SK-N-SH (cell line): ENCODE results near the gene TFB2M. TPM values are rescaled to one million over a fixed set of nuclear protein-coding genes. Genes with fewer than 3 reads are reported as not detected.
"Not testable (repeated sequence)": the region's sequence is repeated elsewhere in the genome, so short reads cannot be mapped to it uniquely, and the experiment has no call there.

Source experiments
- CTCF ChIA-PET: fragments of 300-600, 350-600 bp; formaldehyde crosslinking; extraction: SDS; loops from one replicate; lab custom pipeline; 2021; lab: Yijun Ruan, JAX
- POLR2A ChIA-PET: fragments of 350-600 bp; sonication (Branson Sonifier 250); formaldehyde crosslinking; extraction: SDS; loops from one replicate; lab custom pipeline; 2020; ENCODE audit warnings: antibody characterized with exemption, inconsistent platforms; lab: Yijun Ruan, JAX
- DNase-seq: peaks from one replicate; pipeline ENCODE4 v3.0.0; 2012
- H2AFZ ChIP-seq: fragments of 200-600 bp; sonication (generic); 2 replicates; pipeline ENCODE4 v1.8.1; 2016; ENCODE audit warnings: antibody characterized with exemption, mild to moderate bottlenecking, low read depth
- H3F3A ChIP-seq: fragments of 200-600 bp; sonication (generic); replicated peaks from 2 replicates; pipeline ENCODE3; 2016; ENCODE audit warnings: antibody characterized with exemption, mild to moderate bottlenecking; ENCODE audit not compliant: insufficient read depth
- H3K27ac ChIP-seq, 2 experiments: fragments of 200-500 bp in 1 of 2; fragments of 200-600 bp in 1 of 2; sonication (Bioruptor generic) in 1 of 2; sonication (generic), shearing (Covaris generic) in 1 of 2; 2 replicates each; pipeline versions ENCODE4 v1.5.1 to v1.6.1; 2014 to 2016; ENCODE audit warnings: low read depth in 2 of 2, inconsistent platforms in 1 of 2, low read length in 1 of 2, mild to moderate bottlenecking in 1 of 2, mixed read lengths in 1 of 2
- H3K27me3 ChIP-seq: fragments of 200-600 bp; sonication (generic), shearing (Covaris generic); 2 replicates; pipeline ENCODE4 v1.6.1; 2016; ENCODE audit warnings: mixed run types; ENCODE audit not compliant: insufficient read depth
- H3K36me3 ChIP-seq, 2 experiments: fragments of 200-500 bp in 1 of 2; fragments of 200-600 bp in 1 of 2; sonication (Bioruptor generic) in 1 of 2; sonication (generic) in 1 of 2; replicated peaks in 1 of 2; 2 replicates each; pipeline versions ENCODE3 to v1.5.1; 2014 to 2016; ENCODE audit warnings: low read length in 1 of 2, mild to moderate bottlenecking in 1 of 2; ENCODE audit not compliant: insufficient read depth in 2 of 2, control insufficient read depth in 1 of 2
- H3K4me1 ChIP-seq, 2 experiments: fragments of 200-500 bp in 1 of 2; fragments of 200-600 bp in 1 of 2; sonication (Bioruptor generic) in 1 of 2; sonication (generic), shearing (Covaris generic) in 1 of 2; 2 replicates each; pipeline versions ENCODE4 v1.5.1 to v1.6.1; 2014 to 2016; ENCODE audit warnings: low read depth in 1 of 2, low read length in 1 of 2, mixed run types in 1 of 2; ENCODE audit not compliant: insufficient read depth in 2 of 2, control insufficient read depth in 1 of 2
- H3K4me2 ChIP-seq: fragments of 200-600 bp; sonication (generic), shearing (Covaris generic); 2 replicates; pipeline ENCODE4 v1.6.1; 2017; ENCODE audit warnings: mixed run types
- H3K4me3 ChIP-seq, 2 experiments: fragments of 200-500 bp in 1 of 2; fragments of 200-600 bp in 1 of 2; sonication (Bioruptor generic) in 1 of 2; sonication (generic), shearing (Covaris generic) in 1 of 2; 2 replicates each; pipeline versions ENCODE4 v1.5.1 to v1.8.1; 2014 to 2016; ENCODE audit warnings: low read depth in 2 of 2, inconsistent platforms in 1 of 2, low read length in 1 of 2, mild to moderate bottlenecking in 1 of 2, mixed read lengths in 1 of 2, moderate library complexity in 1 of 2
- H3K79me2 ChIP-seq: fragments of 200-600 bp; sonication (generic); 2 replicates; pipeline ENCODE4 v1.8.1; 2017; ENCODE audit warnings: mild to moderate bottlenecking; ENCODE audit not compliant: insufficient read depth
- H3K9ac ChIP-seq: fragments of 200-600 bp; sonication (generic); 2 replicates; pipeline ENCODE4 v1.6.1; 2017; ENCODE audit warnings: mixed run types
- H3K9me2 ChIP-seq: fragments of 200-600 bp; sonication (generic); 2 replicates; pipeline ENCODE4 v1.6.1; 2017; ENCODE audit warnings: mixed run types
- H3K9me3 ChIP-seq: fragments of 200-600 bp; sonication (generic); 2 replicates; pipeline ENCODE4 v1.6.1; 2017; ENCODE audit warnings: mixed run types, mild to moderate bottlenecking, moderate library complexity
- H4K20me1 ChIP-seq: fragments of 200-600 bp; sonication (generic); 2 replicates; pipeline ENCODE4 v1.6.1; 2017; ENCODE audit warnings: mild to moderate bottlenecking, mixed run types; ENCODE audit not compliant: insufficient read depth
- EP300 ChIP-seq, 2 experiments: IDR thresholded peaks; 2 replicates each; pipeline versions ENCODE4 v1.4.0 to v1.6.1; 2012; ENCODE audit warnings: borderline replicate concordance in 1 of 2, low read depth in 1 of 2, low read length in 1 of 2
- FOSL2 ChIP-seq: IDR thresholded peaks from 2 replicates; pipeline ENCODE4 v1.4.0; 2012; ENCODE audit warnings: low read depth, mild to moderate bottlenecking, moderate library complexity, borderline replicate concordance
- FOXM1 ChIP-seq: IDR thresholded peaks from 2 replicates; pipeline ENCODE4 v1.4.0; 2012; ENCODE audit warnings: low read depth, mild to moderate bottlenecking
- MEF2A ChIP-seq: IDR thresholded peaks from 2 replicates; pipeline ENCODE4 v1.4.0; 2012; ENCODE audit warnings: low read depth, borderline replicate concordance
- NRF1 ChIP-seq: IDR thresholded peaks from 2 replicates; pipeline ENCODE4 v1.6.1; 2012; ENCODE audit warnings: low read depth, mild to moderate bottlenecking, low read length
- RAD21 ChIP-seq: IDR thresholded peaks from 2 replicates; pipeline ENCODE4 v1.6.1; 2012; ENCODE audit warnings: mild to moderate bottlenecking, low read length
- SIN3A ChIP-seq: IDR thresholded peaks from 2 replicates; pipeline ENCODE4 v1.6.1; 2012; ENCODE audit warnings: low read depth, mild to moderate bottlenecking, low read length, moderate library complexity, borderline replicate concordance
- SMC3 ChIP-seq: IDR thresholded peaks from 2 replicates; pipeline ENCODE4 v1.6.1; 2012; ENCODE audit warnings: low read depth, low read length, improper control_type of control experiment
- TCF12 ChIP-seq: IDR thresholded peaks from 2 replicates; pipeline ENCODE4 v1.4.0; 2012
- TEAD4 ChIP-seq: IDR thresholded peaks from 2 replicates; pipeline ENCODE4 v1.4.0; 2012; ENCODE audit warnings: mild to moderate bottlenecking, borderline replicate concordance; ENCODE audit not compliant: insufficient read depth
- YY1 ChIP-seq: IDR thresholded peaks from 2 replicates; pipeline ENCODE4 v1.4.0; 2012; ENCODE audit warnings: low read depth, mild to moderate bottlenecking
- WGBS: methylation state at CpG from one replicate; pipeline ENCODE4 v1.1.6; 2017; ENCODE audit warnings: low lambda C conversion rate; 5-methylcytosine and 5-hydroxymethylcytosine counted together
- polyA plus RNA-seq, 3 experiments: library from polyadenylated mRNA; depleted of rRNA; stranded (reverse); fragments of >200 nt; gene quantifications; 2 replicates each; pipeline ENCODE4 v1.2.3, GENCODE V29; 2012
- TF ChIP-seq, protein P1 (sequence below): fragments of 200-600 bp; sonication (generic); IDR thresholded peaks from 2 replicates; pipeline ENCODE4 v1.6.1; 2017; ENCODE audit warnings: antibody characterized with exemption, mild to moderate bottlenecking, moderate library complexity

TFB2M gene
- polyA plus RNA-seq, 1 of the 3 experiments (the other 2 are of a cell fraction): 17.3 TPM

DNA sequence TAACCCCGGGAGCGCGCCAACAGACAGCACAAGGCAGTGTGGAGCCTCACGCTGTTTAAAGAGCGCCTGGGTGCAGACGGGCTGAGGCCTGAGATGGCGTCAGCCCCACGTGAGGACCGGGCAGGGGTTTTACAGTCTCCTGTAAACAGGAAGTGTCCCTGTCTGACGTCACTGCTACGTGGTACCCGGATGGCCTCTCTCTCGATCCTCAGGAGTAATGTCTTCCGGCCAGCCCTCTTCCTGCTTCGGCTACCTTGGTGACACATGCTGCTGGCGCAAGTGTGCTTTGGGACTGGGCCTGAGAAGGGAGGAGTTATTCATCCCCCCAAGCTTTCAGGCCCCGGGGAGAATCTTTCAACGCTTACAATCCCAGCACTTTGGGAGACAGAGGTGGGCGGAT lies 41.4 kb upstream of the TFB2M start:
- Histone ChIP-seq H3K4me2 (no peak overlapping the region), H3K9ac (no peak overlapping the region), H3F3A (peaks cover 14% of the 10 kb centered on the region), H3K4me3 (no peak overlapping the region), H3K27me3 (no peaks in the 10 kb centered on the region), H3K4me1 (peaks cover 8 to 18% of the 10 kb centered on the region in 2 experiments; a peak in 3 of 4 replicates), H3K9me2 (no peaks in the 10 kb centered on the region), H4K20me1 (no peaks in the 10 kb centered on the region), H3K36me3 (no peaks in the 10 kb centered on the region), H2AFZ (no peak overlapping the region), H3K27ac (peak overlapping the region in 1 of 2 experiments; percentile 86; a peak in 2 of 4 replicates), H3K79me2 (peaks cover 86% of the 10 kb centered on the region), H3K9me3 (no peaks in the 10 kb centered on the region)
- ChIA-PET CTCF (no interaction called here), POLR2A (no interaction called here)
- WGBS: 96% methylated on average over 18 of the region's 19 CpGs
- TF ChIP-seq MEF2A (no peak), RAD21 (no peak), YY1 (no peak), TCF12 (no peak), EP300 (IDR thresholded peaks at IDR 0.05; ENCODE audit: borderline replicate concordance in 1 of 2, low read depth in 1 of 2, low read length in 1 of 2) (no peak), NRF1 (no peak), SIN3A (no peak)
- no peak for DNase-seq

DNA sequence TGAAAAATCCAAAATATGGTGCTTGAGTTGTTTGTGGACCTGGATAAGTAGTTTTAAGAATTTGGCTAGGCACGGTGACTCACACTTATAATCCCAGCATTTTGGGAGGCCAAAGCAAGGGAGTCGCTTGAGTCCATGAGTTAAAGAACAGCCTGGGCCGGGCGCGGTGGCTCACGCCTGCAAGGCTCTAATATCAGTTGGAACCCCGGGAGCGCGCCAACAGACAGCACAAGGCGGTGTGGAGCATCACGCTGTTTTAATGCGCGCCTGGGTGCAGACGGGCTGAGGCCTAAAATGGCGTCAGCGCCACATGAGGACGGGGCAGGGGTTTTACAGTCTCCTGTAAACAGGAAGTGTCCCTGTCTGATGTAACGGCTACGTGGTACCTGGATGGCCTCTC lies 39.2 kb upstream of the TFB2M start:
- H3K27ac ChIP-seq, H2AFZ ChIP-seq, CTCF ChIA-PET, H3K27me3 ChIP-seq, POLR2A ChIA-PET, H3K4me2 ChIP-seq, H3K9me3 ChIP-seq, H3K4me3 ChIP-seq, H3K9ac ChIP-seq, H3K9me2 ChIP-seq, H4K20me1 ChIP-seq, DNase-seq, H3K36me3 ChIP-seq: not testable (repeated sequence)
- H3K4me1 ChIP-seq: peaks cover 8 to 18% of the 10 kb centered on the region in 2 experiments; a peak in 3 of 4 replicates
- 98% methylated on average over 19 of the region's 19 CpGs for WGBS
- H3F3A ChIP-seq: peaks cover 14% of the 10 kb centered on the region
- H3K79me2 ChIP-seq: peaks cover 84% of the 10 kb centered on the region

DNA sequence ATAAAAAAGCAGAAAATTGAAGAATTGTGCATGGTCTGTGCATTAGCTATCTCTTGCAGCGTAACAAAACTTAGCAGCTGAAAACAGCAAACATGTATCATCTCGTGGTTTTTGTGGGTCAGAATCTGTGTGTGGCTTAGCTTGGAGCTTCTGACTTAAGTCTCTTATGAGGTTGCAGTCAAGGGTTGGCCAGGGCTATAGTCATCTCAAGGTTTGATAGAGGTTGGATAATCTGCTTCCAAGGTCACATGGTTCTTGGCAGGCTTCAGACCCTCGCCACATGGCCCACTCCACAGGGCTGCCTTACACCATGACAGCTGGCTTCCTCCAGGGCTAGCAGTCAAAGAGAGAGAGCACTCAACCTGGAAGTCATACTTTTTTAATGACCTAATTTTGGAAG lies 36.1 kb upstream of the TFB2M start:
- DNase-seq: no peak
- Histone ChIP-seq H3F3A (no peaks in the 10 kb centered on the region), H3K4me1 (peaks cover 0 to 4% of the 10 kb centered on the region in 2 experiments; a peak in 2 of 4 replicates), H2AFZ (no peak overlapping the region), H3K9me2 (no peaks in the 10 kb centered on the region), H3K9me3 (no peaks in the 10 kb centered on the region), H4K20me1 (no peaks in the 10 kb centered on the region), H3K9ac (no peak overlapping the region), H3K36me3 (peaks cover 0 to 2% of the 10 kb centered on the region in 2 experiments), H3K4me2 (no peak overlapping the region), H3K27me3 (no peaks in the 10 kb centered on the region), H3K79me2 (peaks cover 85% of the 10 kb centered on the region), H3K27ac (no peak overlapping the region), H3K4me3 (no peak overlapping the region)
- CTCF ChIA-PET: no interaction called here
- WGBS: 87% methylated on average over 2 of the region's 3 CpGs
- TF ChIP-seq NRF1: no peak
- TF ChIP-seq SMC3: no peak
- TF ChIP-seq FOXM1: no peak
- no peak for TF ChIP-seq TEAD4
- TF ChIP-seq YY1: no peak
- no peak for TF ChIP-seq FOSL2
- TF ChIP-seq, protein P1, sequence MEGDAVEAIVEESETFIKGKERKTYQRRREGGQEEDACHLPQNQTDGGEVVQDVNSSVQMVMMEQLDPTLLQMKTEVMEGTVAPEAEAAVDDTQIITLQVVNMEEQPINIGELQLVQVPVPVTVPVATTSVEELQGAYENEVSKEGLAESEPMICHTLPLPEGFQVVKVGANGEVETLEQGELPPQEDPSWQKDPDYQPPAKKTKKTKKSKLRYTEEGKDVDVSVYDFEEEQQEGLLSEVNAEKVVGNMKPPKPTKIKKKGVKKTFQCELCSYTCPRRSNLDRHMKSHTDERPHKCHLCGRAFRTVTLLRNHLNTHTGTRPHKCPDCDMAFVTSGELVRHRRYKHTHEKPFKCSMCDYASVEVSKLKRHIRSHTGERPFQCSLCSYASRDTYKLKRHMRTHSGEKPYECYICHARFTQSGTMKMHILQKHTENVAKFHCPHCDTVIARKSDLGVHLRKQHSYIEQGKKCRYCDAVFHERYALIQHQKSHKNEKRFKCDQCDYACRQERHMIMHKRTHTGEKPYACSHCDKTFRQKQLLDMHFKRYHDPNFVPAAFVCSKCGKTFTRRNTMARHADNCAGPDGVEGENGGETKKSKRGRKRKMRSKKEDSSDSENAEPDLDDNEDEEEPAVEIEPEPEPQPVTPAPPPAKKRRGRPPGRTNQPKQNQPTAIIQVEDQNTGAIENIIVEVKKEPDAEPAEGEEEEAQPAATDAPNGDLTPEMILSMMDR: no peak
- POLR2A ChIA-PET: no interaction called here
